Uterus (tissue), 4 donors: ENCODE data around the gene CTBP1. TPM values are rescaled to one million over a fixed set of nuclear protein-coding genes. Genes with fewer than 3 reads are reported as not detected.

ENCODE experiments used
- DNase-seq, 2 donors: peaks; one replicate each; pipeline ENCODE4 v3.0.0-alpha.2; 2019 to 2020
- H3K27ac ChIP-seq, 2 donors: fragments of 200-600 bp; sonication (generic); 1 replicate in 1 of 2; 2 replicates in 1 of 2; pipeline ENCODE4 v1.5.1; 2016 to 2018
- H3K27me3 ChIP-seq, 2 donors: fragments of 200-600 bp; sonication (generic); one replicate each; pipeline ENCODE4 v1.5.1; 2018 to 2019; ENCODE audit warnings: control low read depth in 1 of 2
- H3K36me3 ChIP-seq, 2 donors: fragments of 200-600 bp; sonication (generic); one replicate each; pipeline ENCODE4 v1.5.1; 2019; ENCODE audit warnings: control low read depth in 1 of 2
- H3K4me1 ChIP-seq, 2 donors: fragments of 200-600 bp; sonication (generic); one replicate each; pipeline ENCODE4 v1.5.1; 2018 to 2019; ENCODE audit warnings: control low read depth in 1 of 2
- H3K4me3 ChIP-seq, 2 donors: fragments of 200-600 bp; sonication (generic); 1 replicate in 1 of 2; 2 replicates in 1 of 2; pipeline ENCODE4 v1.5.1; 2018 to 2019; ENCODE audit warnings: mild to moderate bottlenecking in 1 of 2
- H3K9me3 ChIP-seq, 2 donors: fragments of 200-600 bp; sonication (generic); one replicate each; pipeline ENCODE4 v1.5.1; 2019; ENCODE audit warnings: control low read depth in 1 of 2
- CTCF ChIP-seq, 4 experiments: fragments of 200-600 bp in 2 of 4; fragments of 450-650 bp in 2 of 4; sonication (generic) in 2 of 4; IDR thresholded peaks; one replicate each; pipeline ENCODE4 v1.5.1; 2016 to 2019; ENCODE audit warnings: antibody characterized with exemption in 4 of 4, mild to moderate bottlenecking in 2 of 4, moderate library complexity in 1 of 4
- POLR2A ChIP-seq, 2 donors: fragments of 450-650 bp; IDR thresholded peaks; one replicate each; pipeline ENCODE4 v1.6.1; 2016; ENCODE audit warnings: antibody characterized with exemption in 2 of 2, mild to moderate bottlenecking in 1 of 2, moderate library complexity in 1 of 2
- intact Hi-C: fragments of 100-400 bp; cut with DNase I; formaldehyde crosslinking; loops from one replicate; pipeline ENCODE4 v1.15.1; 2023; ENCODE audit warnings: low total_unique reads
- total RNA-seq, 4 donors: library from RNA; depleted of rRNA in 3 of 4; stranded (reverse); fragments of >200 nt in 3 of 4; gene quantifications; one replicate each; pipeline versions ENCODE4 v1.1.0 to v1.2.4, GENCODE V29; 2014 to 2023
- donor health status: DM: yes; HTN: yes; CAD: no.

Gene CTBP1
- total RNA-seq, 4 donors from 2014 or later, result 104 to 193 (median 162) TPM

GRCh38 chr4:1177274-1178141 lies 71.4 kb downstream of the CTBP1 start:
- H3K4me3 ChIP-seq, result no peak overlapping the region
- DNase-seq, result peak in 1 of 2 donors; percentile 16
- H3K36me3 ChIP-seq, result no peaks in the 10 kb centered on the region
- H3K27me3 ChIP-seq, result no peaks in the 10 kb centered on the region
- peak overlapping the region; percentile 31 to 57 for H3K27ac ChIP-seq
- intact Hi-C loops, result no loop called here
- peaks cover 7 to 9% of the 10 kb centered on the region in 2 donors for H3K4me1 ChIP-seq
- H3K9me3 ChIP-seq, result no peaks in the 10 kb centered on the region
- TF ChIP-seq CTCF (IDR thresholded peaks at IDR 0.05), result no peak

DNA sequence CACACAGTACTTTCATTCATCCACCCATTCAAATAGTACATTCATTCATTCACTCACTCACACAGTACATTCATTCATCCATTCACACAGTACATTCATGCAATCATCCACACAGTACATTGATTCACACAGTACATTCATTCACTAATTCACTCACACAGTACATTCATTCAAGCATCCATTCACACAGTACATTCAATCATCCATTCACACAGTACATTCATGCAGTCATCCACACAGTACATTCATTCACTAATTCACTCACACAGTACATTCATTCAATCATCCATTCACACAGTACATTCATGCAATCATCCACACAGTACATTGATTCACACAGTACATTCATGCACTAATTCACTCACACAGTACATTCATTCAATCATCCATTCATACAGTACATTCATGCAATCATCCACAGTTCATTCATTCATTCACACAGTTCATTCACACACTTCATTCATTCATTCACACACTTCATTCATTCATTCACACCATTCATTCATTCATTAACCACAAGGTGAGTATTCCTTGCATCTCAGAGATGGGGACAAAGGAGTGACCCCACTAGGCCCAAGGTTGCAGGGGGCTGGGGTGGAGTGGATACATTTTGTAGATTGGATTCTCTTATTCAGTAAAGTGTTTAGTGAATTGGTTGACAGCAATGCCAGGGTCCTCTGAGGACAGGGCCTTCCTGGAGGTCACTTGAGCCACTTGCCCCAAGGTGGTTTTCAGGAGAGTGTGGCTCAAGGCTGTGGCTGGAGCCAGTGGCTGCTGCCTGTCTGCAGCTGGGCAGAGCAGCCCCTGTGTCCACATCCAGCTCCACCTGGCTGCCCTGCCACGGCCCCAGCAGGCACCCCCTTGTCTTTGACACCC lies 72.3 kb downstream of the CTBP1 start:
- H3K27me3 ChIP-seq, result no peaks in the 10 kb centered on the region
- peak overlapping the region; percentile 57 to 94 for H3K27ac ChIP-seq
- intact Hi-C loops, result no loop called here
- no peak for TF ChIP-seq CTCF (IDR thresholded peaks at IDR 0.05)
- no peak for TF ChIP-seq POLR2A (IDR thresholded peaks at IDR 0.05)
- H3K36me3 ChIP-seq, result no peaks in the 10 kb centered on the region
- no peak overlapping the region for H3K4me3 ChIP-seq
- no peaks in the 10 kb centered on the region for H3K9me3 ChIP-seq
- peaks cover 7 to 9% of the 10 kb centered on the region in 2 donors for H3K4me1 ChIP-seq
- DNase-seq, result no peak

DNA sequence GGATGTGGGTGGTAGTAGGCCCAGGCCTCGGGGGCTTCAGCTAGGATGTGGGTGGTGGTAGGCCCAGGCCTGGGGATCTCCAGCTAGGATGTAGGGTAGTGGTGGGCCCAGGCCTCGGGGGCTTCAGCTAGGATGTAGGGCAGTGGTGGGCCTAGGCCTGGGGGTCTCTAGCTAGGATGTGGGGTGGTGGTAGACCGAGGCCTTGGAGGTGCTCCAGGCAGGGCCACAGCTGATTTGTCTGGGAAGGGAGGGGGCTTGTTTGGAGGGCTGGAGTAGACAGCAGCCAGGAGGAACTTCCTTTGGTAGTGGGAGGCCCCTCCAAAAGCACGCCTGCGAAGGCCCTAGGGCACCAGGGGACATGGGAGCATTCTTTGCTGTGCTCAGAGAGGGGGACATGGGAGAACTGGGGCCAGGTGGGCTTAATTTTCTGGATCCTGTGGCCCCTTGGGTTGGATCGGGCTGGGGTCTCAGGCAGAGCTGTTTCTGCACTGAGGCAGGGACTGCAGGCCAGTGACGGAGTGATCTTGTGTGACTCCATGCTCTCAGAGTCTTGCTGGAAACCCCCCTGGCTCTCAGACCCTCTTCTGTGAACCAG lies 73.2 kb downstream of the CTBP1 start:
- Histone ChIP-seq H3K4me3 (no peak overlapping the region), H3K4me1 (peaks cover 7 to 11% of the 10 kb centered on the region in 2 donors), H3K9me3 (no peaks in the 10 kb centered on the region), H3K27ac (peak overlapping the region; percentile 94 to 96), H3K27me3 (no peaks in the 10 kb centered on the region), H3K36me3 (no peaks in the 10 kb centered on the region)
- intact Hi-C loops, result no loop called here
- TF ChIP-seq CTCF (IDR thresholded peaks at IDR 0.05) (no peak), POLR2A (IDR thresholded peaks at IDR 0.05) (no peak)
- no peak for DNase-seq

- intact Hi-C loops, result no loop called here
- H3K9me3 ChIP-seq, result no peaks in the 10 kb centered on the region
- DNase-seq, result no peak
- no peaks in the 10 kb centered on the region for H3K27me3 ChIP-seq
- H3K4me1 ChIP-seq, result peaks cover 7 to 13% of the 10 kb centered on the region in 2 donors
- TF ChIP-seq POLR2A (IDR thresholded peaks at IDR 0.05) (no peak), CTCF (IDR thresholded peaks at IDR 0.05) (no peak)
- H3K27ac ChIP-seq, result peak overlapping the region; percentile 94 to 96
- no peak overlapping the region for H3K4me3 ChIP-seq
- H3K36me3 ChIP-seq, result no peaks in the 10 kb centered on the region
Measured at GRCh38 chr4:1174941-1175634, 73.8 kb downstream of the CTBP1 start.
